Neutrophil (primary cell): ENCODE measurements around the gene NUDT15.

Experiments
- H3K27ac ChIP-seq: fragments of 200-600 bp; sonication (generic); 2 replicates; pipeline ENCODE4 v1.5.1; 2016; ENCODE audit warnings: mild to moderate bottlenecking, moderate library complexity
- H3K27me3 ChIP-seq: fragments of 200-600 bp; sonication (generic); 2 replicates; pipeline ENCODE4 v1.6.0; 2016; ENCODE audit warnings: mild to moderate bottlenecking
- H3K36me3 ChIP-seq: fragments of 200-600 bp; sonication (generic); 2 replicates; pipeline ENCODE4 v1.5.1; 2017
- H3K4me1 ChIP-seq, 2 experiments: fragments of 200-600 bp in 1 of 2; sonication (generic) in 1 of 2; 1 replicate in 1 of 2; 2 replicates in 1 of 2; pipeline versions ENCODE4 v1.5.1 to v1.6.1; 2013 to 2016; ENCODE audit warnings: low read depth in 1 of 2, low read length in 1 of 2, mild to moderate bottlenecking in 1 of 2, moderate library complexity in 1 of 2; ENCODE audit not compliant: control insufficient read depth in 1 of 2, insufficient read depth in 1 of 2
- H3K4me3 ChIP-seq, 2 experiments: fragments of 200-600 bp in 1 of 2; sonication (generic) in 1 of 2; 1 replicate in 1 of 2; 2 replicates in 1 of 2; pipeline ENCODE4 v1.5.1; 2013 to 2016; ENCODE audit warnings: low read depth in 1 of 2, low read length in 1 of 2, mild to moderate bottlenecking in 1 of 2, moderate library complexity in 1 of 2
- H3K9me3 ChIP-seq: fragments of 200-600 bp; sonication (generic); 2 replicates; pipeline ENCODE4 v1.5.1; 2016
- TF ChIP-seq, protein P1 (sequence below): fragments of 200-600 bp; sonication (generic); IDR thresholded peaks from 2 replicates; pipeline ENCODE4 v1.5.1; 2016; ENCODE audit warnings: antibody characterized with exemption

Gene NUDT15

DNA sequence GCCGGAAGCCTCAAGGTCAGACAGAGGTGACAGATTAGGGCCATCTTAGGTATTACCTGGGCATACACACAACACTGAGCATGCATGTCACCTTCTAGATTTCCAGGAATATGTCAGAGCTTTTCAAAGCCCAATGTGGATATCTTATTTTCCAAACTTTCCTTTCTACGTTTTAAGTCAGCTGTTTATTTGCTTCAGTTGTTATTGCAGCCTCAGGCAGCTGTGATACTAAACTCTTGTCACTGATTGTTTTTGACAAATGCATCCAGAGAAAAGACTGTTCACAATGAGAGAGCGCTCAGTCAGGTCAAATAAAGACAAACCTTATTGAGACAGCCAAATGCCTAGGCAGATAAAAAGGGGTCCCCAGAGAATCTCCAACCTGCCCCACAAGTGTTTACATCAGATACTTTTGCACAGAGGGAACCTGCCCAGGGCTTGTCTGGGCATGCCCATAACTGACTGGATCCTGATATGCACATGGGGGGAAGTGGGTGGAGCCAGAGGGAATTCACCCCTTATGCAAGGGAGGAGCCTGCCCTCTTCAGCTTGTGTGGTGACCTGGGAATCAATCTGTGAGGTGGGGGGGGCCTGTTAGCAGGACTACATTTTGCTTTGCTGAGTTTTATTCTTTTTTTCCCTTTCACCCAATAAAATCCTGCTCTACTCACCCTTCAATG lies 28.9 kb downstream of the NUDT15 start:
- Histone ChIP-seq H3K36me3 (peaks cover 35% of the 10 kb centered on the region), H3K27me3 (no peaks in the 10 kb centered on the region), H3K9me3 (peaks cover 31% of the 10 kb centered on the region), H3K4me1 (no peaks in the 10 kb centered on the region), H3K4me3 (no peak overlapping the region), H3K27ac (no peak overlapping the region)
- TF ChIP-seq, protein P1, sequence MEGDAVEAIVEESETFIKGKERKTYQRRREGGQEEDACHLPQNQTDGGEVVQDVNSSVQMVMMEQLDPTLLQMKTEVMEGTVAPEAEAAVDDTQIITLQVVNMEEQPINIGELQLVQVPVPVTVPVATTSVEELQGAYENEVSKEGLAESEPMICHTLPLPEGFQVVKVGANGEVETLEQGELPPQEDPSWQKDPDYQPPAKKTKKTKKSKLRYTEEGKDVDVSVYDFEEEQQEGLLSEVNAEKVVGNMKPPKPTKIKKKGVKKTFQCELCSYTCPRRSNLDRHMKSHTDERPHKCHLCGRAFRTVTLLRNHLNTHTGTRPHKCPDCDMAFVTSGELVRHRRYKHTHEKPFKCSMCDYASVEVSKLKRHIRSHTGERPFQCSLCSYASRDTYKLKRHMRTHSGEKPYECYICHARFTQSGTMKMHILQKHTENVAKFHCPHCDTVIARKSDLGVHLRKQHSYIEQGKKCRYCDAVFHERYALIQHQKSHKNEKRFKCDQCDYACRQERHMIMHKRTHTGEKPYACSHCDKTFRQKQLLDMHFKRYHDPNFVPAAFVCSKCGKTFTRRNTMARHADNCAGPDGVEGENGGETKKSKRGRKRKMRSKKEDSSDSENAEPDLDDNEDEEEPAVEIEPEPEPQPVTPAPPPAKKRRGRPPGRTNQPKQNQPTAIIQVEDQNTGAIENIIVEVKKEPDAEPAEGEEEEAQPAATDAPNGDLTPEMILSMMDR: no peak

DNA sequence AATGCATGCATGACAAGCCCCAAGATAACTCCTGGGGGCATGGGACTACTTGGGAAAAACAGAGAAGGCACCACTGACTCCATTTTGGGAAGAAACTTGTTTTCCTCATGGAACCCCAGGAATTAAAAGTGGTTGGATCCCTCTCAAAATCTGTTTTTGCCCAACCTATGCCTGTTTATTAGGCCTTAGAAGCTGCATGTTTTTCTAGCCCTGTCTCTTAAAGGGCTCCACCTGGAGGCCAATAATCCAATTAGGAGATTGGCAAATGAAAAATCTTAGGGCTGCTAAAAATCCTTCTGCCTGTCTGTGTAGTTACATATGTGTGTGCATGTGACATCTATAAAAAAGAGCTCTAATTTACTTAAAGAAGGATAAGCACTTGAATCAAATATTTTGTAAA lies 30.5 kb downstream of the NUDT15 start:
- H3K36me3 ChIP-seq: peaks cover 43% of the 10 kb centered on the region
- H3K4me3 ChIP-seq: no peak overlapping the region

GRCh38 chr13:48068952-48069351 lies 31.4 kb downstream of the NUDT15 start:
- Histone ChIP-seq H3K27me3 (no peaks in the 10 kb centered on the region), H3K9me3 (peaks cover 34% of the 10 kb centered on the region), H3K36me3 (peaks cover 48% of the 10 kb centered on the region), H3K4me3 (no peak overlapping the region), H3K4me1 (no peaks in the 10 kb centered on the region), H3K27ac (no peak overlapping the region)
- TF ChIP-seq, protein P1: no peak

More for the DNA sequence above, 30.5 kb downstream of the NUDT15 start:
- no peak overlapping the region for H3K27ac ChIP-seq
- no peaks in the 10 kb centered on the region for H3K27me3 ChIP-seq
- no peaks in the 10 kb centered on the region for H3K4me1 ChIP-seq
- TF ChIP-seq, protein P1: no peak
- H3K9me3 ChIP-seq: peaks cover 34% of the 10 kb centered on the region

GRCh38 chr13:48069573-48069972 lies 32.0 kb downstream of the NUDT15 start:
- Histone ChIP-seq H3K27me3 (no peaks in the 10 kb centered on the region), H3K27ac (no peak overlapping the region), H3K4me1 (no peaks in the 10 kb centered on the region), H3K36me3 (peaks cover 55% of the 10 kb centered on the region), H3K4me3 (no peak overlapping the region), H3K9me3 (peaks cover 34% of the 10 kb centered on the region)
- TF ChIP-seq, protein P1: no peak

- Histone ChIP-seq H3K9me3 (peaks cover 34% of the 10 kb centered on the region), H3K4me3 (no peak overlapping the region), H3K36me3 (peaks cover 65% of the 10 kb centered on the region), H3K4me1 (no peaks in the 10 kb centered on the region), H3K27ac (no peak overlapping the region), H3K27me3 (no peaks in the 10 kb centered on the region)
- TF ChIP-seq, protein P1: no peak
Measured at GRCh38 chr13:48070942-48071341, 33.4 kb downstream of the NUDT15 start.
